CD14-positive monocyte (primary cell): ENCODE measurements around the gene HNRNPA2B1. TPM values are rescaled to one million over a fixed set of nuclear protein-coding genes. Genes with fewer than 3 reads are reported as not detected.

Experiments
- DNase-seq, 3 donors: peaks; one replicate each; pipeline ENCODE4 v3.0.0-alpha.2; 2011 to 2022
- H2AFZ ChIP-seq: 2 replicates; pipeline ENCODE4 v1.6.0; 2012; ENCODE audit warnings: mild to moderate bottlenecking, low read depth, low read length, inconsistent platforms; ENCODE audit not compliant: insufficient read depth, poor library complexity, severe bottlenecking
- H3K27ac ChIP-seq, 2 donors: 1 replicate in 1 of 2; 2 replicates in 1 of 2; pipeline ENCODE4 v1.5.1; 2012 to 2013; ENCODE audit warnings: low read length in 2 of 2, control low read depth in 1 of 2, inconsistent platforms in 1 of 2, low read depth in 1 of 2, mild to moderate bottlenecking in 1 of 2
- H3K27me3 ChIP-seq, 2 donors: one replicate each; pipeline versions ENCODE4 v1.6.0 to v1.6.1; 2011 to 2013; ENCODE audit warnings: low read length in 2 of 2; ENCODE audit not compliant: control insufficient read depth in 2 of 2, insufficient read depth in 2 of 2
- H3K36me3 ChIP-seq, 2 donors: replicated peaks in 1 of 2; 1 replicate in 1 of 2; 2 replicates in 1 of 2; pipeline versions ENCODE4 v1.5.1 to v1.6.1; 2012 to 2013; ENCODE audit warnings: low read length in 2 of 2, control low read depth in 1 of 2, inconsistent platforms in 1 of 2, mild to moderate bottlenecking in 1 of 2; ENCODE audit not compliant: insufficient read depth in 2 of 2, control insufficient read depth in 1 of 2
- H3K4me1 ChIP-seq, 2 donors: 1 replicate in 1 of 2; 2 replicates in 1 of 2; pipeline versions ENCODE4 v1.5.1 to v1.6.1; 2012 to 2013; ENCODE audit warnings: low read length in 2 of 2, control low read depth in 1 of 2, inconsistent platforms in 1 of 2, mild to moderate bottlenecking in 1 of 2, moderate library complexity in 1 of 2; ENCODE audit not compliant: insufficient read depth in 2 of 2, control insufficient read depth in 1 of 2
- H3K4me2 ChIP-seq: replicated peaks from 2 replicates; pipeline ENCODE3; 2012; ENCODE audit warnings: low read length, moderate library complexity, mild to moderate bottlenecking; ENCODE audit not compliant: poor library complexity, severe bottlenecking; ENCODE audit errors: extremely low read depth
- H3K4me3 ChIP-seq, 3 experiments: fragments of 200-600 bp in 1 of 3; sonication (generic) in 1 of 3; replicated peaks in 1 of 3; 1 replicate in 2 of 3; 2 replicates in 1 of 3; pipeline ENCODE4 v1.5.1; 2011 to 2013; ENCODE audit warnings: low read length in 3 of 3, mild to moderate bottlenecking in 3 of 3, control low read depth in 2 of 3, low read depth in 2 of 3, inconsistent platforms in 1 of 3, moderate library complexity in 1 of 3
- H3K79me2 ChIP-seq: 2 replicates; pipeline ENCODE4 v1.6.0; 2012; ENCODE audit warnings: mild to moderate bottlenecking, control low read depth, inconsistent platforms, low read length, moderate library complexity; ENCODE audit not compliant: insufficient read depth
- H3K9ac ChIP-seq: 2 replicates; pipeline ENCODE4 v1.6.0; 2017; ENCODE audit warnings: low read length, mild to moderate bottlenecking; ENCODE audit not compliant: insufficient read depth, poor library complexity, severe bottlenecking
- H3K9me3 ChIP-seq, 2 donors: replicated peaks in 1 of 2; 1 replicate in 1 of 2; 2 replicates in 1 of 2; pipeline versions ENCODE4 v1.5.1 to v1.6.1; 2012 to 2013; ENCODE audit warnings: low read length in 2 of 2, control low read depth in 1 of 2; ENCODE audit not compliant: control insufficient read depth in 1 of 2, insufficient read depth in 1 of 2
- H4K20me1 ChIP-seq: 2 replicates; pipeline ENCODE4 v1.6.0; 2012; ENCODE audit warnings: mild to moderate bottlenecking, low read length, control low read depth, moderate library complexity; ENCODE audit not compliant: insufficient read depth
- H3K27ac Mint-ChIP-seq, 7 donors: one replicate each; pipeline ENCODE4 v1.8.0; 2020; ENCODE audit warnings: mild to moderate bottlenecking in 7 of 7, mixed read lengths in 7 of 7, moderate library complexity in 6 of 7, inconsistent platforms in 2 of 7
- H3K27me3 Mint-ChIP-seq, 3 donors: one replicate each; pipeline ENCODE4 v1.8.0; 2021 to 2022; ENCODE audit warnings: low read depth in 3 of 3, mild to moderate bottlenecking in 3 of 3, mixed read lengths in 3 of 3, moderate library complexity in 3 of 3, inconsistent platforms in 1 of 3
- H3K36me3 Mint-ChIP-seq, 2 donors: one replicate each; pipeline ENCODE4 v1.8.0; 2020; ENCODE audit warnings: mixed read lengths in 2 of 2, inconsistent platforms in 1 of 2, mild to moderate bottlenecking in 1 of 2
- H3K4me1 Mint-ChIP-seq: one replicate; pipeline ENCODE4 v1.8.0; 2020; ENCODE audit warnings: mild to moderate bottlenecking, mixed read lengths
- H3K4me3 Mint-ChIP-seq, 2 donors: one replicate each; pipeline ENCODE4 v1.8.0; 2020; ENCODE audit warnings: mild to moderate bottlenecking in 2 of 2, mixed read lengths in 2 of 2, moderate library complexity in 1 of 2
- H3K9me3 Mint-ChIP-seq, 7 donors: one replicate each; pipeline ENCODE4 v1.8.0; 2020 to 2022; ENCODE audit warnings: mixed read lengths in 7 of 7, mild to moderate bottlenecking in 6 of 7, moderate library complexity in 6 of 7, inconsistent platforms in 2 of 7
- WGBS: methylation state at CpG from one replicate; pipeline ENCODE4 v1.1.5; 2013; ENCODE audit warnings: missing lambda C conversion rate; ENCODE audit not compliant: insufficient coverage; 5-methylcytosine and 5-hydroxymethylcytosine counted together
- intact Hi-C, 2 donors: fragments of 100-400 bp; cut with micrococcal nuclease; formaldehyde crosslinking; loops; one replicate each; pipeline versions ENCODE4 v1.15.0 to v1.15.1; 2023
- polyA plus RNA-seq, 3 donors: library from polyadenylated mRNA; depleted of rRNA in 1 of 3; unstranded in 2 of 3; stranded (reverse) in 1 of 3; fragments of 300-500 nt in 2 of 3; fragments of >200 nt in 1 of 3; fragmentation: Illumina TruSeq in 2 of 3; gene quantifications; 1 replicate in 2 of 3; 2 replicates in 1 of 3; pipeline ENCODE4 v1.2.3, GENCODE V29; 2012 to 2021
- TF ChIP-seq, protein P1 (sequence below): fragments of 200-600 bp; IDR thresholded peaks from one replicate; pipeline ENCODE4 v1.8.0; 2022; ENCODE audit warnings: antibody characterized with exemption, mild to moderate bottlenecking

The HNRNPA2B1 gene
- polyA plus RNA-seq, 3 donors = 249 to 391 (median 269) TPM

- 71% methylated on average over 5 of the region's 11 CpGs for WGBS
- Mint-ChIP-seq H3K27ac (peak overlapping the region in 6 of 7 donors; percentile 49 to 71 (median 61)), H3K9me3 (no peaks in the 10 kb centered on the region), H3K4me3 (no peak overlapping the region), H3K4me1 (peaks cover 40% of the 10 kb centered on the region), H3K27me3 (no peaks in the 10 kb centered on the region), H3K36me3 (peaks cover 34 to 53% of the 10 kb centered on the region in 2 donors)
- peaks cover 34% of the 10 kb centered on the region for H3K79me2 ChIP-seq
- no peak overlapping the region for H3K4me2 ChIP-seq
- H3K4me3 ChIP-seq = no peak overlapping the region
- no peak overlapping the region for H2AFZ ChIP-seq
- H3K36me3 ChIP-seq = peaks cover 38 to 45% of the 10 kb centered on the region in 2 donors
- no peak overlapping the region for H3K9ac ChIP-seq
- no peaks in the 10 kb centered on the region for H3K9me3 ChIP-seq
- no peak overlapping the region for H3K27ac ChIP-seq
- intact Hi-C loops = no loop called here
- peaks cover 2 to 7% of the 10 kb centered on the region in 2 donors for H3K4me1 ChIP-seq
- peak in 2 of 3 donors; percentile 38 for DNase-seq
- TF ChIP-seq, protein P1, sequence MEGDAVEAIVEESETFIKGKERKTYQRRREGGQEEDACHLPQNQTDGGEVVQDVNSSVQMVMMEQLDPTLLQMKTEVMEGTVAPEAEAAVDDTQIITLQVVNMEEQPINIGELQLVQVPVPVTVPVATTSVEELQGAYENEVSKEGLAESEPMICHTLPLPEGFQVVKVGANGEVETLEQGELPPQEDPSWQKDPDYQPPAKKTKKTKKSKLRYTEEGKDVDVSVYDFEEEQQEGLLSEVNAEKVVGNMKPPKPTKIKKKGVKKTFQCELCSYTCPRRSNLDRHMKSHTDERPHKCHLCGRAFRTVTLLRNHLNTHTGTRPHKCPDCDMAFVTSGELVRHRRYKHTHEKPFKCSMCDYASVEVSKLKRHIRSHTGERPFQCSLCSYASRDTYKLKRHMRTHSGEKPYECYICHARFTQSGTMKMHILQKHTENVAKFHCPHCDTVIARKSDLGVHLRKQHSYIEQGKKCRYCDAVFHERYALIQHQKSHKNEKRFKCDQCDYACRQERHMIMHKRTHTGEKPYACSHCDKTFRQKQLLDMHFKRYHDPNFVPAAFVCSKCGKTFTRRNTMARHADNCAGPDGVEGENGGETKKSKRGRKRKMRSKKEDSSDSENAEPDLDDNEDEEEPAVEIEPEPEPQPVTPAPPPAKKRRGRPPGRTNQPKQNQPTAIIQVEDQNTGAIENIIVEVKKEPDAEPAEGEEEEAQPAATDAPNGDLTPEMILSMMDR = no peak
- H4K20me1 ChIP-seq = peaks cover 98% of the 10 kb centered on the region
- H3K27me3 ChIP-seq = no peaks in the 10 kb centered on the region
Measured at GRCh38 chr7:26187380-26188205, 13.0 kb downstream of the HNRNPA2B1 start.

- H3K9me3 Mint-ChIP-seq = no peaks in the 10 kb centered on the region
- WGBS = no CpG with 5 or more reads among the region's 5 CpGs
- peaks cover 30 to 35% of the 10 kb centered on the region in 2 donors for H3K36me3 ChIP-seq
- peaks cover 25% of the 10 kb centered on the region for H3K79me2 ChIP-seq
- H3K9me3 ChIP-seq = no peaks in the 10 kb centered on the region
- no peak overlapping the region for H3K27ac ChIP-seq
- peaks cover 31% of the 10 kb centered on the region for H3K4me1 Mint-ChIP-seq
- peak in 2 of 3 donors; percentile 28 to 49 for DNase-seq
- no peak overlapping the region for H3K4me3 Mint-ChIP-seq
- peaks cover 25 to 43% of the 10 kb centered on the region in 2 donors for H3K36me3 Mint-ChIP-seq
- H2AFZ ChIP-seq = no peak overlapping the region
- H3K4me3 ChIP-seq = no peak overlapping the region
- intact Hi-C loops = no loop called here
- no peak overlapping the region for H3K4me2 ChIP-seq
- no peaks in the 10 kb centered on the region for H3K27me3 Mint-ChIP-seq
- H4K20me1 ChIP-seq = peaks cover 98% of the 10 kb centered on the region
- H3K27ac Mint-ChIP-seq = peak overlapping the region in 4 of 7 donors; percentile 12 to 71 (median 56)
- H3K9ac ChIP-seq = no peak overlapping the region
- H3K27me3 ChIP-seq = no peaks in the 10 kb centered on the region
- H3K4me1 ChIP-seq = no peaks in the 10 kb centered on the region
- TF ChIP-seq, protein P1 = no peak
Measured at GRCh38 chr7:26186364-26187311, 13.9 kb downstream of the HNRNPA2B1 start.
